ENCODE measurements around the gene RASGEF1B.

GRCh38 chr4:81509191-81509590 lies 37.5 kb upstream of the RASGEF1B start:
- TF ChIP-seq EZH2 (IDR thresholded peaks at IDR 0.05; ENCODE audit: low read length, unreplicated experiment) (no peak), CTCF (conservative IDR thresholded peaks at IDR 0.05; ENCODE audit: low read depth, low read length) (no peak), EZH2phosphoT487 (IDR thresholded peaks at IDR 0.05; ENCODE audit: borderline replicate concordance, low read length) (no peak)

Data from PC-3 (cell line).